ENCODE measurements around the gene WNT3.
"Not testable (repeated sequence)": the region's sequence is repeated elsewhere in the genome, so short reads cannot be mapped to it uniquely, and the experiment has no call there.

Gene WNT3

GRCh38 chr17:46796956-46797530 is 21.4 kb downstream of the WNT3 start:
- Histone ChIP-seq H3K27me3 (ENCODE audit: insufficient read depth, low read length) (no peaks in the 10 kb centered on the region), H2AFZ (ENCODE audit: low read depth, low read length) (no peak overlapping the region), H3K4me1 (ENCODE audit: insufficient read depth, low read length) (no peaks in the 10 kb centered on the region), H3K9me3 (ENCODE audit: low read length) (peaks cover 3% of the 10 kb centered on the region), H3K4me3 (ENCODE audit: low read length) (no peak overlapping the region), H3K36me3 (ENCODE audit: insufficient read depth, low read length) (peaks cover 6% of the 10 kb centered on the region)

GRCh38 chr17:46796524-46796923 is 22.0 kb downstream of the WNT3 start:
- H2AFZ ChIP-seq (ENCODE audit: low read depth, low read length), result no peak overlapping the region
- H3K36me3 ChIP-seq (ENCODE audit: insufficient read depth, low read length), result peaks cover 4% of the 10 kb centered on the region
- H3K9me3 ChIP-seq (ENCODE audit: low read length), result peaks cover under 1% of the 10 kb centered on the region
- no peak overlapping the region for H3K4me3 ChIP-seq (ENCODE audit: low read length)
- no peaks in the 10 kb centered on the region for H3K4me1 ChIP-seq (ENCODE audit: insufficient read depth, low read length)
- no peaks in the 10 kb centered on the region for H3K27me3 ChIP-seq (ENCODE audit: insufficient read depth, low read length)

GRCh38 chr17:46796084-46796483 is 22.4 kb downstream of the WNT3 start:
- H3K27me3 ChIP-seq (ENCODE audit: insufficient read depth, low read length), result no peaks in the 10 kb centered on the region
- H3K9me3 ChIP-seq (ENCODE audit: low read length), result no peaks in the 10 kb centered on the region
- H3K36me3 ChIP-seq (ENCODE audit: insufficient read depth, low read length), result peaks cover 4% of the 10 kb centered on the region
- H2AFZ ChIP-seq (ENCODE audit: low read depth, low read length), result no peak overlapping the region
- no peak overlapping the region for H3K4me3 ChIP-seq (ENCODE audit: low read length)
- no peaks in the 10 kb centered on the region for H3K4me1 ChIP-seq (ENCODE audit: insufficient read depth, low read length)

- H3K27me3 ChIP-seq (ENCODE audit: insufficient read depth, low read length), result no peaks in the 10 kb centered on the region
- H2AFZ ChIP-seq (ENCODE audit: low read depth, low read length), result no peak overlapping the region
- no peak overlapping the region for H3K4me3 ChIP-seq (ENCODE audit: low read length)
- no peaks in the 10 kb centered on the region for H3K9me3 ChIP-seq (ENCODE audit: low read length)
- no peaks in the 10 kb centered on the region for H3K4me1 ChIP-seq (ENCODE audit: insufficient read depth, low read length)
- no peaks in the 10 kb centered on the region for H3K36me3 ChIP-seq (ENCODE audit: insufficient read depth, low read length)
Measured at GRCh38 chr17:46795379-46795952, 23.0 kb downstream of the WNT3 start.

GRCh38 chr17:46794318-46794717 is 24.2 kb downstream of the WNT3 start:
- H2AFZ ChIP-seq (ENCODE audit: low read depth, low read length), result no peak overlapping the region

GRCh38 chr17:46793541-46793940 is 25.0 kb downstream of the WNT3 start:
- Histone ChIP-seq H3K27me3 (ENCODE audit: insufficient read depth, low read length) (no peaks in the 10 kb centered on the region), H3K9me3 (ENCODE audit: low read length) (peaks cover 2% of the 10 kb centered on the region), H3K36me3 (ENCODE audit: insufficient read depth, low read length) (no peaks in the 10 kb centered on the region), H3K4me1 (ENCODE audit: insufficient read depth, low read length) (peaks cover 6% of the 10 kb centered on the region), H2AFZ (ENCODE audit: low read depth, low read length) (no peak overlapping the region), H3K4me3 (ENCODE audit: low read length) (no peak overlapping the region)

More at GRCh38 chr17:46794318-46794717, 24.2 kb downstream of the WNT3 start:
- Histone ChIP-seq H3K4me1 (ENCODE audit: insufficient read depth, low read length) (no peaks in the 10 kb centered on the region), H3K4me3 (ENCODE audit: low read length) (no peak overlapping the region), H3K36me3 (ENCODE audit: insufficient read depth, low read length) (no peaks in the 10 kb centered on the region), H3K27me3 (ENCODE audit: insufficient read depth, low read length) (no peaks in the 10 kb centered on the region), H3K9me3 (ENCODE audit: low read length) (peaks cover 2% of the 10 kb centered on the region)

GRCh38 chr17:46793023-46793422 is 25.5 kb downstream of the WNT3 start:
- not testable (repeated sequence) for H3K36me3 ChIP-seq (ENCODE audit: insufficient read depth, low read length); H3K4me1 ChIP-seq (ENCODE audit: insufficient read depth, low read length); H3K4me3 ChIP-seq (ENCODE audit: low read length); H3K27me3 ChIP-seq (ENCODE audit: insufficient read depth, low read length); H3K9me3 ChIP-seq (ENCODE audit: low read length); H2AFZ ChIP-seq (ENCODE audit: low read depth, low read length)

GRCh38 chr17:46792071-46792470 is 26.4 kb downstream of the WNT3 start:
- Histone ChIP-seq H2AFZ (ENCODE audit: low read depth, low read length) (no peak overlapping the region), H3K9me3 (ENCODE audit: low read length) (peaks cover 2% of the 10 kb centered on the region), H3K4me3 (ENCODE audit: low read length) (no peak overlapping the region), H3K27me3 (ENCODE audit: insufficient read depth, low read length) (no peaks in the 10 kb centered on the region), H3K4me1 (ENCODE audit: insufficient read depth, low read length) (peaks cover 6% of the 10 kb centered on the region), H3K36me3 (ENCODE audit: insufficient read depth, low read length) (no peaks in the 10 kb centered on the region)

GRCh38 chr17:46791531-46791930 is 27.0 kb downstream of the WNT3 start:
- Histone ChIP-seq H2AFZ (ENCODE audit: low read depth, low read length) (no peak overlapping the region), H3K4me3 (ENCODE audit: low read length) (no peak overlapping the region), H3K36me3 (ENCODE audit: insufficient read depth, low read length) (no peaks in the 10 kb centered on the region), H3K9me3 (ENCODE audit: low read length) (peaks cover 2% of the 10 kb centered on the region), H3K27me3 (ENCODE audit: insufficient read depth, low read length) (no peaks in the 10 kb centered on the region), H3K4me1 (ENCODE audit: insufficient read depth, low read length) (peaks cover 6% of the 10 kb centered on the region)

GRCh38 chr17:46790216-46790615 is 28.3 kb downstream of the WNT3 start:
- no peak overlapping the region for H3K4me3 ChIP-seq (ENCODE audit: low read length)
- H2AFZ ChIP-seq (ENCODE audit: low read depth, low read length), result no peak overlapping the region
- no peaks in the 10 kb centered on the region for H3K36me3 ChIP-seq (ENCODE audit: insufficient read depth, low read length)
- peaks cover 6% of the 10 kb centered on the region for H3K4me1 ChIP-seq (ENCODE audit: insufficient read depth, low read length)
- peaks cover 2% of the 10 kb centered on the region for H3K9me3 ChIP-seq (ENCODE audit: low read length)
- no peaks in the 10 kb centered on the region for H3K27me3 ChIP-seq (ENCODE audit: insufficient read depth, low read length)

GRCh38 chr17:46789610-46790009 is 28.9 kb downstream of the WNT3 start:
- Histone ChIP-seq H3K9me3 (ENCODE audit: low read length) (peaks cover 2% of the 10 kb centered on the region), H2AFZ (ENCODE audit: low read depth, low read length) (no peak overlapping the region), H3K4me3 (ENCODE audit: low read length) (no peak overlapping the region), H3K27me3 (ENCODE audit: insufficient read depth, low read length) (no peaks in the 10 kb centered on the region), H3K36me3 (ENCODE audit: insufficient read depth, low read length) (no peaks in the 10 kb centered on the region), H3K4me1 (ENCODE audit: insufficient read depth, low read length) (peaks cover 6% of the 10 kb centered on the region)

GRCh38 chr17:46788796-46789195 is 29.7 kb downstream of the WNT3 start:
- H3K4me3 ChIP-seq (ENCODE audit: low read length), result no peak overlapping the region
- H3K27me3 ChIP-seq (ENCODE audit: insufficient read depth, low read length), result no peaks in the 10 kb centered on the region
- H3K4me1 ChIP-seq (ENCODE audit: insufficient read depth, low read length), result peaks cover 6% of the 10 kb centered on the region
- no peaks in the 10 kb centered on the region for H3K36me3 ChIP-seq (ENCODE audit: insufficient read depth, low read length)
- peaks cover 2% of the 10 kb centered on the region for H3K9me3 ChIP-seq (ENCODE audit: low read length)
- no peak overlapping the region for H2AFZ ChIP-seq (ENCODE audit: low read depth, low read length)

GRCh38 chr17:46788300-46788699 is 30.2 kb downstream of the WNT3 start:
- Histone ChIP-seq H3K27me3 (ENCODE audit: insufficient read depth, low read length) (no peaks in the 10 kb centered on the region), H3K36me3 (ENCODE audit: insufficient read depth, low read length) (no peaks in the 10 kb centered on the region), H3K4me3 (ENCODE audit: low read length) (no peak overlapping the region), H3K4me1 (ENCODE audit: insufficient read depth, low read length) (peaks cover 6% of the 10 kb centered on the region), H2AFZ (ENCODE audit: low read depth, low read length) (no peak overlapping the region), H3K9me3 (ENCODE audit: low read length) (peaks cover 2% of the 10 kb centered on the region)

GRCh38 chr17:46787478-46787877 is 31.0 kb downstream of the WNT3 start:
- Histone ChIP-seq H3K9me3 (ENCODE audit: low read length) (peaks cover 2% of the 10 kb centered on the region), H3K4me1 (ENCODE audit: insufficient read depth, low read length) (peaks cover 6% of the 10 kb centered on the region), H3K4me3 (ENCODE audit: low read length) (no peak overlapping the region), H3K27me3 (ENCODE audit: insufficient read depth, low read length) (no peaks in the 10 kb centered on the region), H3K36me3 (ENCODE audit: insufficient read depth, low read length) (peaks cover 3% of the 10 kb centered on the region), H2AFZ (ENCODE audit: low read depth, low read length) (no peak overlapping the region)
